Thymus (tissue), 11 donors: Measurements from ENCODE around the gene KIF14. TPM values are rescaled to one million over a fixed set of nuclear protein-coding genes. Genes with fewer than 3 reads are reported as not detected.

Experiments
- DNase-seq, 9 donors: peaks; one replicate each; pipeline ENCODE4 v3.0.0-alpha.2; 2013; ENCODE audit warnings: low spot score in 9 of 9, low read depth in 6 of 9, missing footprints in 1 of 9
- H3K27ac ChIP-seq, 2 donors: one replicate each; pipeline ENCODE4 v1.5.1; 2013; ENCODE audit warnings: control low read depth in 1 of 2, low read depth in 1 of 2, low read length in 1 of 2, mild to moderate bottlenecking in 1 of 2, moderate library complexity in 1 of 2
- H3K27me3 ChIP-seq, 2 donors: one replicate each; pipeline ENCODE4 v1.5.1; 2013; ENCODE audit warnings: low read length in 1 of 2; ENCODE audit not compliant: control insufficient read depth in 2 of 2, insufficient read depth in 1 of 2
- H3K36me3 ChIP-seq, 2 donors: one replicate each; pipeline ENCODE4 v1.5.1; 2013; ENCODE audit warnings: low read length in 1 of 2, mild to moderate bottlenecking in 1 of 2, moderate library complexity in 1 of 2; ENCODE audit not compliant: control insufficient read depth in 2 of 2, insufficient read depth in 2 of 2
- H3K4me1 ChIP-seq, 2 donors: one replicate each; pipeline ENCODE4 v1.5.1; 2013; ENCODE audit warnings: low read length in 2 of 2; ENCODE audit not compliant: control insufficient read depth in 2 of 2, insufficient read depth in 2 of 2
- H3K4me3 ChIP-seq, 2 donors: one replicate each; pipeline ENCODE4 v1.5.1; 2013; ENCODE audit warnings: low read length in 2 of 2, control low read depth in 1 of 2, mild to moderate bottlenecking in 1 of 2
- H3K9me3 ChIP-seq, 2 donors: one replicate each; pipeline ENCODE4 v1.5.1; 2013; ENCODE audit warnings: low read length in 1 of 2, mild to moderate bottlenecking in 1 of 2; ENCODE audit not compliant: control insufficient read depth in 2 of 2, insufficient read depth in 1 of 2
- WGBS: extraction: QIAGEN DNeasy Blood & Tissue Kit; methylation state at CpG from one replicate; pipeline ENCODE4 v1.1.7; 2013; 5-methylcytosine and 5-hydroxymethylcytosine counted together
- polyA plus RNA-seq: library from polyadenylated mRNA; stranded (reverse); fragments of 200-250 nt; gene quantifications from one replicate; pipeline ENCODE4 v1.2.3, GENCODE V29; 2013
- total RNA-seq: library from RNA; stranded (reverse); fragments of 120-200 nt; gene quantifications from one replicate; pipeline ENCODE4 v1.2.4, GENCODE V29; 2013
- donor health status: healthy.

The KIF14 gene
- total and polyA plus RNA-seq, 2 donors, result 1.4 to 14.4 TPM

- no peak for DNase-seq
- peaks cover 49 to 79% of the 10 kb centered on the region in 2 donors for H3K4me1 ChIP-seq
- 92% methylated on average over 2 of the region's 2 CpGs for WGBS
Measured at GRCh38 chr1:200524092-200524491, 96.5 kb downstream of the KIF14 start.

DNA sequence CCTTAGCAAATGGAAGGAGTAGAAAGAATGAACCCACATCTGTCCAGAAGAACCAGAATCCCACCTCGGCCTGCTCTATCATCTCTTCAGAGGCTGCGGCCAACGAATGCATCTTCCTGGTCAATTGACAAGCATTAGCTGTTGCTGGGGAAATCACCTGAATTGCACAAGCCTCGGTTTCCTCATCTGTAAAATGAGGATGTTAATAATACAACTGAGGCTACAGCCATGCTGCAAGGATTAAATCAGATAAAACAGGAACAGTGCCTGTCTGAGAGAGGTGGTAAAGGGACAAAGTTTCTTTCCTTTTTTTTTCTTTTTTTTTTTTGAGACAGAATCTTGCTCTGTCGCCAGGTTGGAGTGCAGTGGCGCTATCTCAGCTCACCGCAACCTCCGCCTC, 99.8 kb downstream of the KIF14 start:
- WGBS, result 96% methylated on average over 8 of the region's 8 CpGs

More at GRCh38 chr1:200524092-200524491, 96.5 kb downstream of the KIF14 start:
- Histone ChIP-seq H3K36me3 (peaks cover 0 to 16% of the 10 kb centered on the region in 2 donors), H3K4me3 (no peak overlapping the region), H3K9me3 (peaks cover 0 to 5% of the 10 kb centered on the region in 2 donors), H3K27me3 (no peaks in the 10 kb centered on the region), H3K27ac (peak overlapping the region in 1 of 2 donors; percentile 67)

DNA sequence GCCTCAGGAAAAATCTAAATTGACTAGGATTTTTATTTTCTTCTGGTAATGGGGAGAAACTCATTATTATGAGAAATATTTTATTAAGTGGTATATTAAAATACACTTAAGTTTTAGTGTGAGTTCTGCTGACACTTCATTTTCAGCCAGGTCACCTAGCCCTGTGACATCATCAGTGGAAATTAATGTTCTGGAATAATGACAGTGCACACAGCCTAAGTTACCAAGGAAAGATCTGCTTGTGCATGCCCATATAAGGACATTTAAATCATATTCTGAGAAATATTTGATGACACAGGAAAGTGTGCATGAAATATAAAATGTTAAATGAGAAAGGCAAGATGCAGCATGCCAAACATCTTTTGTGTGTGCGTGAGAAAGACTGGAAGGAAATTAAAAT, 102.0 kb downstream of the KIF14 start:
- peaks cover 0 to under 1% of the 10 kb centered on the region in 2 donors for H3K9me3 ChIP-seq
- DNase-seq, result no peak
- H3K27me3 ChIP-seq, result no peaks in the 10 kb centered on the region
- peaks cover 8 to 24% of the 10 kb centered on the region in 2 donors for H3K4me1 ChIP-seq
- H3K36me3 ChIP-seq, result peaks cover 13 to 37% of the 10 kb centered on the region in 2 donors
- 96% methylated on average over 1 of the region's 1 CpG for WGBS
- H3K27ac ChIP-seq, result no peak overlapping the region
- no peak overlapping the region for H3K4me3 ChIP-seq

More for the DNA sequence above, 99.8 kb downstream of the KIF14 start:
- H3K36me3 ChIP-seq, result peaks cover 13 to 34% of the 10 kb centered on the region in 2 donors
- H3K4me1 ChIP-seq, result peaks cover 21 to 46% of the 10 kb centered on the region in 2 donors
- peaks cover 0 to 5% of the 10 kb centered on the region in 2 donors for H3K9me3 ChIP-seq
- H3K27ac ChIP-seq, result no peak overlapping the region
- DNase-seq, result no peak
- H3K27me3 ChIP-seq, result no peaks in the 10 kb centered on the region
- no peak overlapping the region for H3K4me3 ChIP-seq

- no peaks in the 10 kb centered on the region for H3K9me3 ChIP-seq
- H3K36me3 ChIP-seq, result peaks cover 3 to 10% of the 10 kb centered on the region in 2 donors
- peak overlapping the region in 1 of 2 donors; percentile 79 for H3K27ac ChIP-seq
- H3K4me3 ChIP-seq, result no peak overlapping the region
- H3K4me1 ChIP-seq, result peaks cover 3 to 17% of the 10 kb centered on the region in 2 donors
- DNase-seq, result peak in 2 of 9 donors; percentile 58 to 79
- whole genome bisulfite sequencing, result 72% methylated on average over 3 of the region's 3 CpGs
- H3K27me3 ChIP-seq, result no peaks in the 10 kb centered on the region
Measured at GRCh38 chr1:200512191-200512590, 108.4 kb downstream of the KIF14 start.

- peaks cover 3 to 17% of the 10 kb centered on the region in 2 donors for H3K4me1 ChIP-seq
- no peaks in the 10 kb centered on the region for H3K9me3 ChIP-seq
- H3K36me3 ChIP-seq, result peaks cover 0 to 5% of the 10 kb centered on the region in 2 donors
- H3K27me3 ChIP-seq, result no peaks in the 10 kb centered on the region
- 36% methylated on average over 4 of the region's 4 CpGs for WGBS
- no peak overlapping the region for H3K4me3 ChIP-seq
- H3K27ac ChIP-seq, result no peak overlapping the region
- peak in 7 of 9 donors; percentile 69 to 90 (median 81) for DNase-seq
Measured at GRCh38 chr1:200510228-200510623, 110.3 kb downstream of the KIF14 start.

DNA sequence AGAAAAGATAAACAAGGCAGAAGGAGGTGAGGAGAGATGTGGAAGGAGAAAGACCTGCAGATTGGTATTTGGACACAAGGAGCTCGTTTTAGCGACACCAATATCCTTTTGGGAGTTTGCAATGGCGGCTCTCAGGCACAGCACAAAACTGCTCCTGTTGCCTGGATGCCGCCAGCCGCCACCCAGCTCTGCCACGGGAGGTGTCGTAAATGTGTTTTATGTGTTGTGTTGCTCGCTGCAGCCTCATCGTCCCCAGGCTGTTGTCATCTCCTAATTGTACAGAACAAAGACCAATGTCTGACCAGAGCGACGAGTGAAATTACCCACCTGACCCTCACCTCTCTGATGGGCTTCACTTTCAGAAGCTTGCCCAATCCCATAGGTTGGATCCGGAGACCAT, 114.1 kb downstream of the KIF14 start:
- H3K36me3 ChIP-seq, result peaks cover 0 to 4% of the 10 kb centered on the region in 2 donors
- DNase-seq, result no peak
- H3K27ac ChIP-seq, result no peak overlapping the region
- H3K9me3 ChIP-seq, result no peaks in the 10 kb centered on the region
- no peaks in the 10 kb centered on the region for H3K27me3 ChIP-seq
- no peak overlapping the region for H3K4me3 ChIP-seq
- WGBS, result 96% methylated on average over 12 of the region's 12 CpGs
- peaks cover 0 to 13% of the 10 kb centered on the region in 2 donors for H3K4me1 ChIP-seq

DNA sequence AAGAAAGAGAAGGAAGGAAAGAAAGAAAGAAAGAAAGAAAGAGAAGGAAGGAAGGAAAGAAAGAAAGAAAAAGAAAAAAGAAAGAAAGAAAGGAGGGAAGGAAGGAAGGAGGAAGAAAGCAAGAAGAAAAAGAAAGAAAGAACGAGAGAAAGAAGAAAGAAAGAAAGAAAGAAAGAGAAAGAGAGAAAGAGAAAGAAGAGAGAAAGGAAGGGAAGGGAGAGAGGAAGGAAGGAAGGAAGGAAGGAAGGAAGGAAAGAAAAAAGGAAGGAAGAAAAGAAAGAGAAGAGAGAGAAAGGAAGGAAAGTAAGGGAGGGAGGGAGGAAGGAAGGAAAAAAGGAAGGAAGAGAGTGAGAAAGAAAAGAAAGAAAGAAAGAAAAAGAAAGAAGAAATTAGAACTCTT, 115.3 kb downstream of the KIF14 start:
- no peak overlapping the region for H3K27ac ChIP-seq
- H3K9me3 ChIP-seq, result no peaks in the 10 kb centered on the region
- DNase-seq, result no peak
- no peaks in the 10 kb centered on the region for H3K36me3 ChIP-seq
- no peak overlapping the region for H3K4me3 ChIP-seq
- peaks cover 0 to 3% of the 10 kb centered on the region in 2 donors for H3K4me1 ChIP-seq
- 96% methylated on average over 1 of the region's 1 CpG for WGBS
- no peaks in the 10 kb centered on the region for H3K27me3 ChIP-seq

Other genes with a start within 250 kb of the KIF14 start
- gene ZNF281, start 210.7 kb downstream of the KIF14 start, total RNA-seq, result 19.1 TPM
- gene ZNF281, start 210.7 kb downstream of the KIF14 start, polyA plus RNA-seq, result 10.7 TPM
- gene DDX59, start 49.2 kb upstream of the KIF14 start, total RNA-seq, result 28.8 TPM
- 54.0 TPM for gene DDX59, start 49.2 kb upstream of the KIF14 start, polyA plus RNA-seq
- 6.5 TPM for gene CAMSAP2, start 118.1 kb upstream of the KIF14 start, total RNA-seq
- 9.2 TPM for gene CAMSAP2, start 118.1 kb upstream of the KIF14 start, polyA plus RNA-seq